ENCODE measurements around the gene DUSP9.

Gene DUSP9

DNA sequence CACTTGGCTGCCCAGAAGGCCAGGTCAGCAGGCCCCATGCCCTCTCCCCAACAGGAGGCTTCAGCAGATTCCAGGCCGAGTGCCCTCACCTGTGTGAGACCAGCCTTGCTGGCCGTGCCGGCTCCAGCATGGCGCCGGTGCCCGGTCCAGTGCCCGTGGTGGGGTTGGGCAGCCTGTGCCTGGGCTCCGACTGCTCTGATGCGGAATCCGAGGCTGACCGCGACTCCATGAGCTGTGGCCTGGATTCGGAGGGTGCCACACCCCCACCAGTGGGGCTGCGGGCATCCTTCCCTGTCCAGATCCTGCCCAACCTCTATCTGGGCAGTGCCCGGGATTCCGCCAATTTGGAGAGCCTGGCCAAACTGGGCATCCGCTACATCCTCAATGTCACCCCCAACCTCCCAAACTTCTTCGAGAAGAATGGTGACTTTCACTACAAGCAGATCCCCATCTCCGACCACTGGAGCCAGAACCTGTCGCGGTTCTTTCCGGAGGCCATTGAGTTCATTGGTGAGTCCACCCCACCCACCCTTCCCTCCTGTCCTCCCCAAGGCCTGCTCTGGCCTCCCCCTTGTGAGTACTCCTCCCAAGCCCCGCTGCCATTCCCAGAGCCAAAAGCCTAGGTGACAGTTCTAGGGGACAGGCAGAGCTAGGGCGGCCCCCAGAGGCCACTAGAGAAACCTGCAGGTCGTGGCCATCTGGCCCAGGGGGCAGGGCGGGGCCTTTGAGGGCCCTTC, 2.3 kb downstream of the DUSP9 start:
- peak; percentile 51 for DNase-seq (ENCODE audit: low spot score)

DNA sequence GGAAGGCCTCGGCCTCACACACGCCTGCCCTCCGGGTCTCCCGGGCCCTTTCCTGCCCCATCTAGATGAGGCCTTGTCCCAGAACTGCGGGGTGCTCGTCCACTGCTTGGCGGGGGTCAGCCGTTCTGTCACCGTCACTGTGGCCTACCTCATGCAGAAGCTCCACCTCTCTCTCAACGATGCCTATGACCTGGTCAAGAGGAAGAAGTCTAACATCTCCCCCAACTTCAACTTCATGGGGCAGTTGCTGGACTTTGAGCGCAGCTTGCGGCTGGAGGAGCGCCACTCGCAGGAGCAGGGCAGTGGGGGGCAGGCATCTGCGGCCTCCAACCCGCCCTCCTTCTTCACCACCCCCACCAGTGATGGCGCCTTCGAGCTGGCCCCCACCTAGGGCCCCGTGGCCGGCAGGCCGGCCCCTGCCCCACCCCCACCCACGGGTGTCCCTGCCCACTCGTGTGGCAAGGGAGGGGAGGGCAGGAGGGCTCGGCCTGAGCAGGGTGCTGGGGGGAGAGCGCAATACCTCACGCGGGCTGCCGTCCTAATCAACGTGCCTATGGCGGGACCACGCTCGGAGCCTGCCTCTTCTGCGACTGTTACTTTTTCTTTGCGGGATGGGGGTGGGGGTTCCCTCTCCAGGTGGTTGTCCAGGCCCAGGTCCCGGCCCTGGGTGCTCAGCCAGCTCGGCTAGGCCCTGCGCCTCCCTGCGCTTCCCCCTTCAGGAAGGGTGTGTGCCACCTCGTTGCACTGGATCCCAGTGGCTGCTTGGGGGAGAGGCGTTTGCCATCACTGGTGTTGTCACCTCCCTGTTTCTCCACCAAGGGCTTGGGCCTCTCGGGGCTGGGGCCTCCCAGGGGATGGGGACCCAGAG, 3.1 kb downstream of the DUSP9 start:
- no peak for DNase-seq (ENCODE audit: low spot score)

DNA sequence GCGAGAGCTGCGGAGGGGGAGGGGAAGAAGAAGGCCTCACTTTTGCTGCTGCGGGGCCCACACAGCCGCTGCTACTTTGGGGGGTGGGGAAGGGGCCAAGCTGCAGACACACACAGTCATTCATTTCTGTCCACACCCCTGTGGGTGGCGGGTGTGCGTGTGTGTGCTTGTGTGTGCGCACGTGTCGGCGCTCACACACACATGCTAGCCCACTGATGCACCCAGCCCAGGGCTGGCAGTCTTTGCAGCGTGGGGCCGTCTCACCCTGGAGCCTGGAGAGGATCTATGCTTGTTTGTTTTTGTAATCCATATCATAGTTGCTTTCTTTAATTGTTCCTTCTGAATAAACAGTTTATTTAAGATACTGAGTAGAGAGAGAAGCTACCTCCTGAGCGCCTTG, 4.0 kb downstream of the DUSP9 start:
- DNase-seq (ENCODE audit: low spot score) = no peak

DNA sequence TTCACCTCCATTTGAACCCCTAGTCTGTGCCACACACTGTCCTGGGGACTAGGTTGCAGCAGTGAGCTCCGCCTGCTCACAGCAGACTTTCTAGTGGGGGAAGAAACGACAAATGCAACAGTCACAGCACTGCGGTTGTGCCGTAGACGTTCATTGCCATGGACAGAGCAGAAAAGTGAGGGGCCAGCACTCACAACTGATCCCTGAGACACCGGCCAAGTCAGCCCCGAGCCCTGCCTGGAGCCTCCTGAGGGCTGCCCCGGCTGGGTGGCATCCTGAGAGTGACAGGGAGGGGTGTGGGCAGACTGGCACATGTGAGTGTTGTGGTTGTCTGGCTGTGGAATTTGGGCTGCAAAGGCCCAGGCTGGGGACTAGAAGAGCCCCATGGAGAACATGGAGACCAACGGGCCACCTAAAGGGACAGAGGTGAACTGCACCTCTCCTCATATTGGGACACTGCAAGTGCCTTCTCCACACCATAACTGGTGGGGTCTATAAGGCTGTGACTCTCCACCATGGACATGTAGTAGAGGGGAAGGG, 4.6 kb downstream of the DUSP9 start:
- DNase-seq (ENCODE audit: low spot score) = peak; percentile 43

DNA sequence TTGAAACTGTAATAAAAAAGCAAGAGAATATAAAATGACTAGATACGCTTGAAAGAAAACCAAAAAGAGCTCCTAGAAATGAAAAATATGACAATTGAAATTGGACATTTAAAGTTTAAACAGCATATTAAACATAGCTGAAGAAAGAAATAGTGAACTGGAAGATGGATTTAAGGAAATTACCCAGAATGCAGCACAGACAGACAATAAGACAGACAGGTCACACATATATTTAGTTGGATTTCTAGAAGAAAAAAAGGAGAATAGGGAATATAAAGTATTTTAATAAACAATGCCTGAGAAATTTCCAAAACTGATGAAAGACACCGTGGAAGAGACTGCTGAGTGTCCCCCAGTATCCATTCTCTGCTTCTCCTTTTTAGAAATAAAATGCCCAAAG, 6.6 kb downstream of the DUSP9 start:
- no peak for DNase-seq (ENCODE audit: low spot score)

DNA sequence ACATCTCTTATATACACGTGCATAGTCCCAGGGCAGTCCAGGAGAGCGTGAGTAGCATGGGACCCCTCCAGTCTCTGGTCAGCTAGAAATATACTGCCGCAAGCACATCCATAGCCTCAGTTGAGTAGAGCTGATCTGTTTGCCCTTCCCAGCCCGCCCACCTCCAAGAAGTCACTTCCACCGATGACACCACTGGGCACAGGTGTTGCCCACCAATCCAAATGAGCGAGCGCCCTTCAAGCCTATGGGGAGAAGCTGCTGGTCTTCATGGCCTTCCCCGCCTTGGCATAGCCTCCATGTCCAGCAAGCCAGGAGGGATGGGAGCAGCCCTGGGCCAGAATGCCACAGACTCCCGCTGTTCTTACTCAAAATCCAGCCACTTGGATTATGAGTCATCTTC, 10.2 kb downstream of the DUSP9 start:
- DNase-seq (ENCODE audit: low spot score) = no peak

DNA sequence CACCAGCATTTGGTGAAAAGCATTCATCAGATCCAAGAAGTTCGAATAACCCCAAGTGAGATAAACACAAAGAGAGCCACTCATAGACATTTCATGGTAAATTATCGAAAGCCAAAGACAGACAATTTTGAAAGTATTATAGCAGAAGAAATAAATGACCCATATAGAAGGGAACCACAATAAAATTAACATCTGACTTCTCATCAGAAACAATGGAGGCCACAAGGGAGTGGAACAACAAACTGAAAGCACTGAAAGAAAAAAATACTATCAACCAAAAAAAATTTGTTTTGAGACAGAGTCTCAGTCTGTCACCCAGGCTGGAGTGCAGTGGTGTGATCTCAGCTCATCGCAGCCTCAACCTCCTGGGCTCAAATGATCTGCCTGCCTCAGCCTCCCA, 12.3 kb downstream of the DUSP9 start:
- no peak for DNase-seq (ENCODE audit: low spot score)

DNA sequence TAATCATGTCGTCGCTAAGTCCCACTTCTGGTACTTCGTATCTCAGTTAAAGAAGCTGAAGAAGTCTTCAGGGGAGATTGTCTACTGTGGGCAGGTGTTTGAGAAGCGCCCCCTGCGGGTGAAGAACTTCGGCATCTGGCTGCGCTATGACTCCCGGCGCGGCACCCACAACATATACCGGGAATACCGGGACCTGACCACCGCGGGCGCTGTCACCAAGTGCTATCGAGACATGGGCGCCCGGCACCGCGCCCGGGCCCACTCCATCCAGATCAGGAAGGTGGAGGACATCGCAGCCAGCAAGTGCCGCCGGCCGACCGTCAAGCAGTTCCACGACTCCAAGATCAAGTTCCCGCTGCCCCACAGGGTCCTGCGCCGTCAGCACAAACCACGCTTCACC, 15.3 kb downstream of the DUSP9 start:
- DNase-seq (ENCODE audit: low spot score) = no peak

DNA sequence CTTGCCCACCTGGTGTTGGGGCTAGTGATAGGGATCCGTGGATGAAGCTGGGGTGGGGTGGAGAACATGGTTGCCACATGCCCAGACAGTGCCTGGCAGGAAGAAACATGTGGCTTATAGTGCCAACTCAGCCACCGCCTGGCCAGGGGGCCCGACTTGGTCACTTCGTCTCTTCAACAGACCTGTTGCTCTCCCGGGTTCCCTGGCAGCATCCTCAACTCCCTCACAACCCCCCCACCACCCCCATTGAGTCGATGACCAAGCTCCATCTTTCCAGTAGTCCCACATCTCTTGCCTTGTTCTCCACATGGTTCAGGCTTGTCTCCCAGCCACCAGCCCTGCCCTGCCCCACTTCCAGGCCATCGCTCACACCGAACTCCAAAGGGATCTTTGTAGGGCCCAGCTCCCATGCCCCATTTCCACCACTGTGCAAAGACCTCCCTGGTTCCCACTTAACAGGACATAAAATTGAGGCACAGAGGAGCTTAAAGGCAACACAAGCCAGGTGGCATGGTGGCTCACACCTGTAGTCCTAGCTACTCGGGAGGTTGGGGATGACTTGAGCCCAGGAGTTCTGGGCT, 18.8 kb downstream of the DUSP9 start:
- no peak for DNase-seq (ENCODE audit: low spot score)

DNA sequence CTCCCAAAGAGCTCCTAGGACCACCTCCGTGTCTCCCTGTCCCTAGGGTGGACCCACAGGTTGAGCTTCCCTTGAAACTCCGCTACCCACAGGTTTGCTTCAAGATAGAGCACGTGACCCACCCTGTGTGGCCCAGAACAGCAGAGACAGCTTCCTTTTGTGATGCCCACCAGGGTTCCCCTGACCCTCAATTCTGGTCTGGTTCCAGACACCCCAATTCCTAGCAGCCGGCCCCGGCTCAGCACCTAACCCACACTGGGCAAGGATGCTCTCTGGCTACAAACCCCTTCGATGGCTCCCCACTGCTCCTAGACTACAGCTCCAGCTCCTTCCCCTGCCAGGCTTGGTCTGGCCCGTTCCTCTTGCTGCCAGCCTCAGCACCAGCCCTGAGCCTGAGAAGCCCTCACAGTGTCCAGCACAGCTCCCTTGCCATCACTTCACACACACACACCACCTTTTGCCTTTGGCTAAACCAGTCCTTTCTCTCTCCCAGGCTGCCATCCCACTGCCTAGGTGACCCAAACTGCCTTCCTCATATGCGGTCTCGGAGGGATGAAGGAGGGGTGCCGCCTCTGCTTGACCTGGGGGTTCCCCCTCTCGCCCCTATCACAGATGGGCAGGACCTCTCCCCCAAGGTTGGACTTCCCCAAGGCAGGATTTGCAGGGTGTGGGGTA, 20.4 kb downstream of the DUSP9 start:
- DNase-seq (ENCODE audit: low spot score) = no peak

DNA sequence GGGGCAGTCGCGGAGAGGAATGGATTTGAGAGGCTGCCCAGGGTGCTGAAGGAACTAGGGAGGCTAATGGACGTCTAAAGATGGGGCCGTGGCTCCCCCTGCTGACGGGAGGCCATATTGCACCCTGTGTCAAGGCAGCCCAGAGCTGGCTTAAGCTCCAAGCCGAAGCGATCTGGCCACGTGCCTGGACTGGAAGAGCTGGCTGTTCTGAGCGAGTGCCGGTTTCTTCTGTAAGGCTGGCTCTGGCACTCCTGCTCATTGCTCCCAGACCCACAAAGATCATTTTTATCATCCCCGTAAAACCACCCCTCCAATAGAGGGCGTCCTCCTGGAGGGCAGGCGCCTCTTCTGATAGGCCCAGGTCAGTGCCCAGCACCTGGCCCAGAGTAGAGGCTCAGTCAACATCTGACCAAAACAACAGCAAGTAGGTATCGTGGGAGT, 21.0 kb downstream of the DUSP9 start:
- DNase-seq (ENCODE audit: low spot score) = peak; percentile 75

DNA sequence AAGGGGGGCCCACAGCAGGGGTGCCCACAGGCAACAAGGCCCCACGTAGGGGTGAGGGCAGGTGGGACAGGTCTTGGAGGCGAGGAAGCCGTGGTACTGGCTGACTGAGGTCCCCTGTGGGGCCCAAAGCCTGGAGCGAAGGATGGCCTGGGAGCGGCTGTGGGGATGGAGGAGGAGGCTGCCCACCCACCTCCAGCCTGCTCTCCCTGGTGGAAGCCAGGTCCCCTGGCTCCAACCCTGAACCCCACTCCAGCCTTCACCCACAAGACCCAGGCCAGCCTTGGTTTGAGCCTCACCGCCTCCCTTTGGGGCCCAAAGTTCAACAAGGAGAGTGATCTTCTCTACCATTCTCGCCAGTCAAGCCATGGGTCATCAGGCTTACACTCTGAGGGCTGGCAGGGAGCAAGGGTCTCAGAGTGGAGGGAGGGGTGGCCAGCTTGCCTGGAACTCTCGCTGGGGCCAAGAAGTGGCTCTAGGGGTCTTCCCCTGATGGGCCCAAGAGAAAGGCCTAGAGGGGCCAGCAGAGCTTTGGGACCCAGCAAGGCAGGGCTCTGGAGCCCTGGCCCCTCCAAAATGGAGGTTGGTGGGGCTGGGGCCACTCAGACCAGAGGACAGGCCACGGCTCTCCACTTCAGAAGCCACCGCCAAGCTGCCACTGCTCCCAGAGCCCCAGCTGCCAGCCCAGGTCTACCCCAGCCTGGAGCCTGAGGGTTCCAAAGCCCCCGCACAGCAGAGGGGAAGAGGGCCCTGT, 21.6 kb downstream of the DUSP9 start:
- DNase-seq (ENCODE audit: low spot score) = no peak

DNA sequence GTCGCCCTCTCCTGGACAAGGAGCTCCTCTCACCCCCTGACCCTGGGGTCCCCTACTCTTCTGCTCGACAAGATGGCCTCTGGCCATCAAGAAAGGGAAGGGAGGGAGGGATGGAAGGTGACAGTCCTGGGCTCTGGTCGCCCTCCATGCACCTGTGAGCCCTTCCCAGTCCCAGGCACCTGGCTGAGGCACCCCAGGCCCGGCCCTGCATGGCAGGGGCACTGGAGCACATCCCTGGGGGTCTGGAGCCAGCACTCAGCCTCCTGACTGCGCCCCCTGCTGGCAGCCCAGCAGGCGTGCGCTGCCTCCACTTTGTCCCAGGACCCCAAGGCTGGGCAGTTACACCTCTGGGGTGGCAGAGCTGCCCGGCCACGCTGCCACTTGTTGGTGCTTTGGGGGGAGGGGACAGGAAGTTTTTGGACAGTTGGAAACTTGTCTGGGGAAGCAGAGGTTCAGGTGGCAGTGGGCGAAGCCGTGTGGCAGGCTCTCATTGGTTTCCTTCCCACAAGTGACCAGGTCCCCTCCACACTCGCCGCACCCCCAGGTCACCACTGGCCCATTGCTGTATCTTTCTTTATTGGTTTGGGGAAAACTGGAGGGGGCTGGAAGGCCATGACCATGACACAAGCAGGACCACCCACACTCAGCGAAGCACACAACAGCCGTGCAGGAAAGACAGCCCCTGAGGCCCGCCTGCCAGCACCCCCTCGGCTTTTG, 22.3 kb downstream of the DUSP9 start:
- DNase-seq (ENCODE audit: low spot score) = peak; percentile 51

DNA sequence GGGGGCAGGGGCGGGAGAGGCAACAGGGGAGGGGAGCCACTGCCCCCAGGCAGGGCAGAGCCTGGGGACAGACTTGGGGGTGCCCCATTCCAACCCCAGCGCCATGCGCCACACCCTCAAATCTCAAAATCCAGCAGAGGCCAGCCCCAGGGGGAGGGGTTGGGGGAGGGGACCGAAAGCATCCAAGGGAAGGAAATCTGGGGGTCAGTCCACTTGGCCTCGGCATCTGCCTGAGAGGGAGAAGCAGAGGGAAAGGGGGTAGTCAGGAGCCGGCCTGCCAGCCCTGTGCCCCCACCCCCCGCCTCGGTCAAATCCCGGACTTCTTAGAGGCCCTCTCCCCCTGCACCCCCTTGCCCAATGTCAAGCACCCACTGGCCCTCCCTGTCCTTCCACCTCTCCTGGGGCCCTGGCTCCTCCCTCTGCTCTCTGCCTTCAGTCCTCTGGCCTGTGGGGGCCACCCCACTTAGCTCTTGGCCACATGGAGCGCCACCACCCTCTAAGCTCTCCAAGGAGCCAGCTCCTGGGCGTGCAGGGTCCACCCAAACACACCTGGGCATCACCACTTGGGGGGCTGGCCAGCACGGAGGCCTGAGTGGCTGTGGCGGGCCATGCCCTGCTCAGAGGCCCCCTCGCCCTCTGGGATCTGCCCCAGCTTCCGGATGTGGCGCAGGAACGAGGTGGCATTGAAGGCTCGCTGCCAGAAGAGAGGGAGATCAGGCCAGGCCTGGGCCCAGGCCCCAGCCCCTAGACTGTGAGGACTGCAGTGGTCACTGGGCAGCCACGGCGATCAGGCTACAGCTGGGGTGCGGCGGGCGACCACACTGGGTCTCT, 23.1 kb downstream of the DUSP9 start:
- no peak for DNase-seq (ENCODE audit: low spot score)

DNA sequence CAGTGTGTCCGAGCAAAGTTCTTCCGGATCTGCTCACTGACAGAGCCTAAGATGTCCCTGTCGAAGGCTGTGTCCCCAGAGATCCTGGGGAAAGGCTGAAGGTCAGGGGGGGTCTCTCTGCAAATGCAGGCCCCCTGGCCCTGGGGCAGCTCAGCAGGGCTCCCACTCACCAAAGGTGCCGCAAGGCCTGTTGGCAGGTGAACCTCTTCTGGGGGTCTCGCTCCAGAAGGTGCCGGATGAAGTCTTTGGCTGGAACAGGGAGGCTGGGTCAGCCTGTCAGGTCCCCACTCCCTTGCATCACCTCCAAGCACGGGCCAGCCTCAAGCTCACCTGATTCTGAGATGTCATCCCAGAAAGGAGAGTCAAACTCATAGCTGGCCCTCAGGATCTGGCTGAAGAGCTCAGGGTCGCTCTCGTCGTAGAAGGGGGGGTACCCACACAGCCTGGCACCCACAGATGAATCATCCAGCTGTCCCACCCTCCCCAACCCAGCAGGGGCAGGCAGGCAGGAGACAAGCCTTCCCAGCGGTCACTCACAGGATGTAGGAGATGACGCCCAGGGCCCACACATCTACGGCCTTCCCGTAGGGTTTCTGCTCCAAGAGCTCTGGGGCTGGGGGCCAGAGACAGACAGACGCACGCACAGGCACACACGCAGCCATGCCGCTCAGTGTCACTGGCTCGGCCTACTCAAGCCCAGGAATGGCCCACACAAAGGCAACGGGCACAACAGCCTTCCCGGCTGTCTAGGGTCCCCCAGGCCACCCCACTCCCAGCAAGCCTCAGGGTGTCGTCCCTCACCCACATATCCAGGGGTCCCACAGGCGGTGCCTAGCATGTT, 24.0 kb downstream of the DUSP9 start:
- DNase-seq (ENCODE audit: low spot score) = no peak

DNA sequence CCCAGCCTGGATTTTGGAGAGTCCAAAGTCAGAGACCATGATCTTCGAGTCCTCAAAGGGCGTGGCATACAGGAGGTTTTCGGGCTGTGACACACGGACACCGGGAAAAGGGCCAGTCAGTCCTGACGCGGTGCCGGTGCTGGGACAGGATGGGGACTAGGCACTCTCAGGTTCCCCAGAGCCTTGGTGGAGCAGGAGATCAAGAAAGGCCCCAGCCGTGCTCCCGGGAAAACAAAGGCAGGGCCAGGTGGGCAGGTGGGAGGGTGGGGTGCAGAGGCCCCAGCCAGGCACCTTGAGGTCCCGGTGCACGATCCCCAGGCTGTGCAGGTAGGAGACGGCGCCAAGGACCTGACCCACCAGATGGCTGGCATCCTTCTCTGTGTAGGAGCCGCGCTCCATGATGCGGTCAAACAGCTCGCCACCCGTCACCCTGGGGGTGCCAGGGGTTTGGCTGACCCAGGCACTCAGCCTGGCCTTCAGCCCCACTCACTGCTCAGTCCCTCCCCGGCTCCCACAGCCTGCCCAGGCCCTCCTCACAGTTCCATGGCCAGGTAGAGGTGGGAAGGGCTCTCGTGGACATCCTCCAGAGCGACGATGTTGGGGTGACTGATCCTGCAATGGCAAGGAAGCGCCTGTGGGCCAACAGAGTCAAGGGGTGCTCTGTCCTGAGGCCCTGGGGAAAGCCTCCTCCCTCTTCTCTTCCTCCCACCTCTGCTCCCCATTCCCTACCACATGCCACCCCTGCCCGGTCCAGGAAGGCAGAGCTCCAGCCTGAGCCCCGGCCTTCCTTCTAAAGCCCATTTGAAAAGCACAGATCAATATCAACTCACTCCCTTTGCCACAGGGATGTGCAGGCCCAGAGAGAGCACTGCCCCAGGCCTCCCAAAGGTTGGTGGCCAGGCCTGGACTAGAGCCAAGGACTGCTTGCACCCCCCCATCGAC, 24.9 kb downstream of the DUSP9 start:
- no peak for DNase-seq (ENCODE audit: low spot score)

DNA sequence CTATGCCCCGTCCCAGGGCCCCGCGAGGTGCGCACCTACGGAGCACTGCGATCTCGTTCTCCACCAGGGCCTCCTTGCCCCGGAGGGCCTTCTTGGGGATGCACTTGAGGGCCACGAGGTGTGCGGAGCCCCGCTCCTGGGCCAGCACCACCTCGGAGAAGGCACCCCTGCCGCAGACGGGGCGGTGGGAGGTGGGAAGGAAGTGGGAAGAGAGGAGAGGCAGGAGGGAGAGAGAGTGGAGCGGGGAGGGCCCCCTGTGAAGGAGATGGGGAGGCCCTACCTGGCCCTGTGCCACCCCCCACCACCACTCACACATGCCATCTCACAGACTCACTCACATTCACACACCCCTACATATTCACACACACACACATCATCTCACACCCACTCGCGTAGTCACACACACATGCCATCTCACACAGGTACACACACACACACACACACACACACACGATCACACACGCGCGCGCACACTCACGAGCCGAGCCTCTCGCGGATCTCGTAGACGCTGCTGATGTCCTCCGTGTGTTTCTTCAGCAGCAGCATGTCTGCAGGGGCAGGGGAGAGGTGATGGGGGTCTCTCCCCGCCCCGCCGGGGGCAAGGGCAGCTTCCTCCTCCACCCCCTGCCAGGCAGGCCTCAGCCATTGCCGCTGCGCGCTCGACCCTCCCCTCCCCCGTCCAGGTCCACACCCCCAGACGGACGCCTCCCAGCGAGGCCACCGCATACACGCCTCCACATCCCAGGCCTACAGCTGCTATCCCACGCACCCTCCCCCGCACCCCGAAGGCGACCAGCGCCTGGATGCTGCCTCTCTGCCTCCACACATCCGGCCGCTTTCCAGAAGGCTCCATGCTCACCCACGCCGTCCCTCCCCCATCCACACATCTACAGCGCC, 25.8 kb downstream of the DUSP9 start:
- DNase-seq (ENCODE audit: low spot score) = no peak
